GM21515 (cell line): ENCODE results near the gene SZT2.

Experiments used
- ATAC-seq: cut with Tn5 transposase; IDR thresholded peaks from one replicate; pipeline ENCODE4 v1.9.1; 2021; ENCODE audit not compliant: unreplicated experiment

Gene SZT2

DNA sequence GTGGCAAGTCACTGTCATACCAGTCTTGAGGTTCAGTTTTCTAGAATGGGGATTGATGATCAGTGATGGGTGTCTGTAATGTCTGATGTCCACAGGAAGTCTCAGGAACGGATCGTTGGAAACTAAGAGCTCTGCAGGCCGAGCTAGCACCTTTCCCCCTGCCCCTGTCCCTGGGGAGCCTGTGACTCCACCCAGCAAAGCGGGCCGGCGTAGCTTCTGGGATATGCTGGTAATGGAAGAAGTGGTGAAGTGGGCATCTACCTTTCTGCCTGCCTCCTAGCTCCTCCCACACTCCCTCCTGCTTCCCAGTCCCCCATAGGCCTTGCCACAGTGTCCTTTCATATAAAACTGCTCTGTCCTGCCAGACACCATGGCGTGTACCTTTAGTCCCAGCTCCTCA, 50.7 kb downstream of the SZT2 start:
- ATAC-seq: no peak

DNA sequence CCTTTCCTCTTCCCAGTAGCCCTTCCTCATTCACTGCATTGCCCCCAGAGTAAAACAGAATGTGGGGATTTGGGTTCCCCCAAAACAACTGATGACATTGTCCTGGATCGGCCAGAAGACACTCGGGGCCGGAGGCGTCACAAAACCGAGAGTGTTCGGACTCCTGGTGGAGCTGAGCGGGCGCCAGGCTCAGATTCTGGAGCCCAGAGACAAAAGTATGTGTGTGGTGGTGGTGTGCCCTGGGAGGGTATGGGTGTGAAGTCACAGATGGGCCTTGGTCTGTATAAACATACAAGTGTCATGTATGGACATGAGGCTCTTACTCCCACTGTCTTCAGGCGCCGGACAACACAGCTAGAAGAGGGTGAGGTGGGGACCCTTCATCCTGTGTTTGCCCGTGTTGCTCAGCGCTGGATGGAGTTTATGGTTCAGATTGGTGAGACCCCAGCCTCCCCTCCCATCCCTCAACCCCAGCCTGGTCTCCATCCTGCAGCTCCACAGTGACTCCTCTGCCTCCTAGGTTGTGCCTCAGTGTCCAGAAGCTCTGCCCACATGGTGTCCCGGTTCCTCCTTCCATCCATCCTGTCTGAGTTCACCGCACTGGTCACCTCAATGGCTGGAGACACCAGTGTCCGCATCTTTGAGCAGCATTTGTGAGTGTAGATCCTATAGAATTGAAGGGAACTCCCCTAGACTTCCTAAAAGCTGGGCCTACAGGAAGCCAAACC, 51.6 kb downstream of the SZT2 start:
- ATAC-seq: no peak

DNA sequence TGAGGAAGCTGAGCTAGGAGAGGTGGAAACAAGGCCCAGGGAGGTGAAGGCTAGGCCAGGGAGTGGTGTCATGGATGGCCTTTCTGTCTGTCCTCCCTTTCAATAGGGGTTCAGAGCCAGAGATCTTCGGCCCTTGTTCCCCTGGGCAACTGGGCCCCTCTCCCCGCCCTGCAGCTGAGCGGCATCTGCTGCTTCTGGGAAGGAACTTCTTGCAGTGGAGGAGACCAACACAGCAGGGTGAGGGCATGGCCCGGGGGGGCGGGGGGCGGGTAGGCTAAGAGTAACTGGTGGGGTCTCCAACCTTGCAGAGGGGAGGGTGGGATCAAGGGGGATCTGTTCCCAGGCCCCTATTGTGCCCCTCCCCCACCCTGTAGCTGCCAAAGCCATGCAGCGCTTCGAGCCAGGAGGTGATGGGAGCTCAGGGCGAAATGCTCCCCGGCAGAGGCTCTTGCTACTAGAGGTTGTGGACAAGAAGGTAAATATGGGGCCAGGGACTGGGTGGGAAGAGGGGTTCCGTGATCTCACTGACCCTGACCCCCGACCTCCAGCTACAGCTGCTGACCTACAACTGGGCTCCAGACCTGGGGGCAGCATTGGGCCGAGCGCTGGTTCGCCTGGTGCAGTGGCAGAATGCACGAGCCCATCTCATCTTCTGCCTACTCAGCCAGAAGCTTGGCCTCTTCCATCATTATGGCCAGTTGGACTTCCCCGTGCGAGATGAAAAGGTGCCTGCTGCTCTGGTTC, 52.4 kb downstream of the SZT2 start:
- ATAC-seq: no peak

DNA sequence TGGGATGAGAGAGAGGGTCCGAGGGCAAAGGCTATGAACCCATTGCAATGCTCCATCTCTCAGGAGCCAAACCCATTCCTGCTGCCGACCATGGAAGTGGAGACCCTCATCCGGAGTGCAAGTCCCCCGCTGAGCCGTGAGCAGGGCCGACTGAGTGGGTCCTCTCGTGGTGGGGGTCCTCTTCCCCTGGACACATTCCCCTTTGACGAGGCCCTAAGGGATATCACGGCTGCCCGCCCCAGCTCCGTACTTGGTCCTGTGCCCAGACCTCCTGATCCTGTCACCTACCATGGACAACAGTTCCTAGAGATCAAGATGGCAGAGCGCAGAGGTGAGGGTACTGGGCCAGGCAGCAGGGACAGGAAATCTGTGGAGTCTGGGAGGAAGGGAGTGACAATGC, 53.1 kb downstream of the SZT2 start:
- no peak for ATAC-seq

DNA sequence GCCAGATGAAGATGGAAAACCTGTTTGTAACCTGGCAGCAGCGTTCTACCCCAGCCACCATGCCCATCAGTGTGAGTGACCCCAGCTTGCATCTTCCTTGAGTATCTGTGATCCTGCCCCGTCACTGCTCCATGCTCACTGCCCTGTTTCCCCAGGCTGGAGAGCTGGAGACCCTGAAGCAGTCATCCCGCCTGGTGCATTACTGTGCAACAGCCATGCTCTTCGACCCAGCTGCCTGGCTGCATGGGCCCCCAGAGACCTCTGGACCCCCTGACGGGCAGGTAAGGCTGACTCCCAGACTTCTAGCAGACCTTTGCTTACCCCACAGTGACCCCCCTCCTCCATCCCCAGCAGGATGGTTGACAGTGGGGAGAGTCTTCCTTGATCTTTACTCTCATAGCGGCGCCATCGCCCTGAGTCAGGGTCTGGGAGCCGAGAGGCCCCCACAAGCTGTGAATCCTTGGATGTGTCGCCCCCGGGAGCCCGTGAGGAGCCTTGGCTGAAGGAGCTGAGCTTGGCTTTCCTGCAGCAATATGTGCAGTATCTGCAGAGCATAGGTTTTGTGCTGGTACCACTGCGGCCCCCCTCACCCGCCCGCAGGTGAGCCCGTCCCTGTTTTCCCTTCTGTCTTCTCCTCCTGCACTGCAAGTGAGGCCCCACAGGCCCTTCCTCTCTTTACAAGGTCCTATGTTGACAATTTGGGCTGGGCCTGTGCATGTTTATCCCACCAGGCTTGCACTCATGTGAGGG, 53.7 kb downstream of the SZT2 start:
- no peak for ATAC-seq

DNA sequence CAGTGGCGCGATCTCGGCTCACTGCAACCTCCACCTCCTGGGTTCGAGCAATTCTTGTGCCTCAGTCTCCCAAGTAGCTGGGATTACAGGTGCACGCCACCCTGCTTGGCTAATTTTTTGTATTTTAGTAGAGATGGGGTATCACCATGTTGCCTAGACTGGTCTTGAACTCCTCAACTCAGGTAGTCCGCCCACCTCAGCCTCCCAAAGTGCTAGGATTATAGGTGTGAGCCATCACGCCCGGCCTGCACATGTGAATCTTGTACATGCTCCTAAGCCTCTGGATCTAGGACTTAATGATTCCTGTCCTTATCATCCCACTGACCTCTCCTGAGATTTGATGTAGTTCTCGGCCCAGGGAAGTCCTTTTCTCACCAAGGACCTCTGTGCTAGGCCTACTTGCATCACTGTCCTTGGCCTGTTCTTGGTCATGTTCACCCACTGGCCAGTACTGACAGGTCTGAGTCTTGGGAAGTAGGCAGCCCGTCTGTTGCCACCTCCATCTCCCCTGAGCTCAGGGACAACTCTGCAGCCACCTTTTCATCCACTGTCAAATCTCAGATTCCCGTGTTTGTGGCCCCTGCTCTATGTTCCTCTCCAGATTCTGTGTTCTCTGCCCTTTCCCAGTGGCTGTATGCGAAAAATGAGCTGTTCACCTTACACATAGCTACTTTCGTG, 54.6 kb downstream of the SZT2 start:
- ATAC-seq: no peak

DNA sequence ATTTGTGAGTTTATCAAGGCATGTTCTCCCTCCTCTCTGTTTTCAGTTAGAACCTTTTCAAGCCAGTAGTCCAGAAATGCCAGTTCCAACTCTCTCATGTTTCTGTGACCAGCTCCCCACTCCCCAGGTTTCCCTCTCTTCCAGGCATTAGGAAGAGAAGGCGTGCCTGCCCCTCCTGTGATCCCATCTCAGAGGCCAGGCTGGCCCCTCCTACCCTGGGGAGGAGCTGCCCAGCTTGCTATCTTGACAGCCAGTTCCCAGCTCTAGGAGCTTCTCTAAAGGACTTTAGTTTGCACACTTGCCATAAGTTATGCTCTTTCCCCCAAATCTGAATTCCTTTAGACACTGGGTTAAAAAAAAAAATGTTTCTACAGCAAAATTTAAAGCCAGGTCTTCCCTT, 55.1 kb downstream of the SZT2 start:
- ATAC-seq: no peak

DNA sequence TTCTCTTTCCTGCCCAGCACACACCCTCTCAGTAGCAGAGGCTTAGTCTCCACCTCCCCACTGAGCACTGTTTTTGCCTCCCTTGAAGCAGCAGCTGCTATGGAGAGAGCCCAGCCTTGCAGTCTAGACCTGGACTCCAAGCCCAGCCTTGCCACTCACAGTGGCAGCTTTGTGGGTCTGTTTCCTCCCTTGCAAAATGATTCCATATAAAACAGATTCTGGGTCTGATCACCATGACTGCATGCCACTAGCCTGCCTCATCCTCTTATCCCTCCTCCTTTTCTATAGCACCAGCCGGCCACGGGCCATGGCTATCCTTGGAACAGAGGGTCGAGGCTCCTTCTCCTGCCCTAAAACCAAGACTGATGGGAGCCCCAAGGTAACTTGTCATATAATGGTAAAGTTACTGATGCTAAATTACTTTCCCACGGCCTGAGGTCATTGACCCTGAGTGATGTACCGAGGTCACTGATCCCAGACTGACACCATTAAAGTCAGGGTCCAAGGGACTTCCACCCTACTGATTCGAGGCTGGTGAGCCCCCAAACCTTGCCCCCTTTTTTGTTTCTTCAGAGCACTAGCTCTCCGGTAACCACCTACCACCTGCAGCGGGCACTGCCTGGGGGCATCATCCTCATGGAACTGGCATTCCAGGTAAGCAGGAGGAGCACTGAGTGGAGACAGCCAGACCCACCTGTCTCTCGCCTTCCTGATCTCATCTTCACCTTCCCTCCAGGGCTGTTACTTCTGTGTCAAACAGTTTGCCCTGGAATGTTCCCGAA, 56.1 kb downstream of the SZT2 start:
- no peak for ATAC-seq

DNA sequence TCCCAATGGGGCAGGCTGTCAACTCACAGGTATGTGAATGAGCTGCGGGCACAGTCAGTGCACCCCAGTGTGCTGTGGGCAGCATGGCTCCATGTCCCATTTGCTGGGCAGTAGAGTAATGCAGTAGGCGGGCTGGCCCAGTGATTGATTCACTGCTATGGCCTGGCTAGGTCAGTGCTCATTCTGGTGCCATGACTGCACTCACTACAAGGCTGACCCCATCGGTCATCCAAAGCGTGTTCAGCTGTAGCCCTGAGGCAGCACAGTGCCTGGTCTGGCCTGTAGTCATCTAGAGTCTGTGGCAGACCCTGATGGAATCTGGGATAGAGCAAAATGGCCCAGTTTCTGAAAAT, 56.7 kb downstream of the SZT2 start:
- ATAC-seq: no peak

DNA sequence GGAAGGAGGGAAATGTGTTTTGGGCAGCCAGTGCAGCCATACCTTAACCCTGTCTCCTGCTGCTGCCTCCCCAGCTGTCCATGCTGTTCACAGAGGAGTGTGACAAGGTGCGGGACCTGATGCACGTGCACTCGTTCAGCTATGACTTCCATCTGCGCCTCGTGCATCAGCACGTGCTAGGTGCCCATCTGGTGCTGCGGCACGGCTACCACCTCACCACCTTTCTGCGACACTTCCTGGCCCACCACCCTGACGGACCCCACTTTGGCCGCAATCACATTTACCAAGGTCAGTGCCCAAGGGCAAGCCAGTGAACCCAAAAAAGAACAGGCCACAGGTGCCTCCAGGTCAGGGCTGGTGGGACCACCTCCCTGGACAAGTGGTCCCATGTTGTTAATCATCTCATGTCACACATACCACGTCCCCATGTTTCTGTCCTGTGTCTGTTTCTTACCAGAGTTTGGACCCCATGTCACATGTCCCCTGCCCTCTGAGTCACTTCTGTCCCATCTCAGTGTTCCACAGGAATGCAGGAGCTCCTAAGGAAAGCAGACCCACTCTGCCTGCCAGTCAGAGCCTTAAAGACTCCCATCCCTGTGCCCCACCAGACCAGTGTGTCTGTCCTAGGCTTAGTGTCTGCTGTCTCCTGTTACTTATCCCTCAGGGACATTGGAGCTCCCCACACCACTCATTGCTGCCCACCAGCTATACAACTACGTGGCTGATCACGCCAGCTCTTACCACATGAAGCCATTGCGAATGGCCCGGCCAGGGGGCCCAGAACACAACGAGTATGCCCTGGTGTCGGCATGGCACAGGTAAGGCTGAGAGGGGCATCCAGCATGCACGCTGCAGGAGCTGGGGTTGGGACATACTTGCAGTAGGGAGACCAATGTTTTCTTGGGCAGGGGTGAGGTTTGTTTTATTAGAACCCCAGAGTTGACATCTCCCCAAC, 57.5 kb downstream of the SZT2 start:
- no peak for ATAC-seq

DNA sequence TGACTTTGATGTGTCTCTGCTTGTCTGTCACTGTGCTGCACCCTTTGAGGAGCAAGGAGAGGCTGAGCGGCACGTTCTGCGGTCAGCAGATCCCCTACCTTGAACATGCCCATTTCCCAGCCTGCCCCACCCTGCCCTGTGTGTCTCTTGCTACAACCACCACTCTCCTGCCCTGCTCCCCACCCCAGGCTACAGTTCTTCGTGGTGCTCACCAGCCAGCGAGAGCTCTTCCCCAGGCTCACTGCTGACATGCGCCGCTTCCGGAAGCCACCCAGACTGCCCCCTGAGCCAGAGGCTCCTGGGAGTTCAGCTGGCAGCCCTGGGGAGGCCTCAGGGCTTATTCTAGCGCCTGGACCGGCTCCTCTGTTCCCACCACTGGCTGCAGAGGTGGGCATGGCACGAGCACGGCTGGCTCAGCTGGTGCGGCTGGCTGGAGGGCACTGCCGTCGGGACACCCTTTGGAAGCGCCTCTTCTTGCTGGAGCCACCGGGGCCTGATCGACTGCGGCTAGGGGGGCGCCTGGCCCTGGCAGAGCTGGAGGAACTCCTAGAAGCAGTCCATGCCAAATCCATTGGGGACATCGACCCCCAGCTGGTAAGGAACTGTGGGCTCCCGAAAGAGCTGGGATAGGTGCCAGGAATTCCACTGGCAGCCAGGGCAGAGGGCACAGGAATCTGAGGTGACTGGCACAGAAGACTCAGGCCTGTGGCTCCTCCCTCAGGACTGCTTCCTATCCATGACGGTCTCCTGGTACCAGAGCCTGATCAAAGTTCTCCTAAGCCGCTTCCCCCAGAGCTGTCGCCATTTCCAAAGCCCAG, 58.4 kb downstream of the SZT2 start:
- no peak for ATAC-seq

DNA sequence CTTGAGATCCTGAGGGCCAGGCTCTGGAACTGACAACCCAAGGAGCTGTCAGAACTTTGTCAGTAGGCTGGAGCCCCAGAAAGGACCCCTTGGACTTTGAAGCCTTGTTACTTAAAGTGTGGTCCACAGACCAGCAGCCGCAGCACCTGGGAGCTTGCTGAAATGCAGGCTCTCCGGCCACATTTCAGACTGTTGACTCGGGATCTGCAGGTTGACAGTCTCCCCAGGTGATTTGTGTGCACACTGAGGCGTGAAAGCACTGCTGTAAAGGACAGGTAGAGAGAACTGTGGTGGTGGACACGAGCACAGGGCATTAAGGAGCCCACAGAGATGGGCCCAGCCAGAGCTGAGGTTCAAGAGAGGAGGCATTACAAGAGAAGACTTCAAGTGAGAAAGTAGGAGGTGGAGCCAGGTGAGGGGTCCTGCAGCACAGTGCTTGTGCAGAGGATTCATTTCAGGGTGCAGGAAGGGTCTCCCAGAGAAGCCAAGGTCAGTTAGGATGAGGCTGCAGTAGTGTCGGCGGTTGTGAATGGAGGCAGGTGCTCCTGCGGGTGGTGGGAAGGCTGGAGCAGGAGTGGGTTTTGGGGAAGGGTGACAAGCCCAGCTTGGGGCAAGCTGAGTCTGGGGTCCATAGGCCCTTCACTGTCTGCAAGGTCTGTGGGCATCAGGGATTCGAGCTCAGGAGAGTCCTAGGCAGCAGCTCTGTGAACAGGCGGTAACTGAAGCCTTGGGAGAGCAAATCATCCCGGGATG, 59.4 kb downstream of the SZT2 start:
- no peak for ATAC-seq

DNA sequence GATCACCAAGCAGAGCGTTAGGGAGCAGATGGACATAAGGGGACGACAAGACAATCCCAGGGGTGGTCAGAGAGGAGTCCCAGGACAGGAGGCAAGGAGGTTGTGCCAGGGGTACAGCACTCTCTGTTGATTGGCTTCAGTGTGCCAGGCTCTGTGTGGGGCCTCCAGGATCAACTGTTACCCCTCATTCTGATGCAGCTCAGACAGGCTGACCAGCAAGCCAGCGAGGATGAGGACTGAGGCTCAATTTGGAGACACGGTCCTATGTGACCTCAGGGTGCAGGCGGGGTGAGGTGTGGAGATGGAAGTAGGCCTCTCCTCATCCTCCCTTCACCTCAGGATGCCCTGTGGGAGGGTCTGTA, 60.0 kb downstream of the SZT2 start:
- ATAC-seq: no peak

DNA sequence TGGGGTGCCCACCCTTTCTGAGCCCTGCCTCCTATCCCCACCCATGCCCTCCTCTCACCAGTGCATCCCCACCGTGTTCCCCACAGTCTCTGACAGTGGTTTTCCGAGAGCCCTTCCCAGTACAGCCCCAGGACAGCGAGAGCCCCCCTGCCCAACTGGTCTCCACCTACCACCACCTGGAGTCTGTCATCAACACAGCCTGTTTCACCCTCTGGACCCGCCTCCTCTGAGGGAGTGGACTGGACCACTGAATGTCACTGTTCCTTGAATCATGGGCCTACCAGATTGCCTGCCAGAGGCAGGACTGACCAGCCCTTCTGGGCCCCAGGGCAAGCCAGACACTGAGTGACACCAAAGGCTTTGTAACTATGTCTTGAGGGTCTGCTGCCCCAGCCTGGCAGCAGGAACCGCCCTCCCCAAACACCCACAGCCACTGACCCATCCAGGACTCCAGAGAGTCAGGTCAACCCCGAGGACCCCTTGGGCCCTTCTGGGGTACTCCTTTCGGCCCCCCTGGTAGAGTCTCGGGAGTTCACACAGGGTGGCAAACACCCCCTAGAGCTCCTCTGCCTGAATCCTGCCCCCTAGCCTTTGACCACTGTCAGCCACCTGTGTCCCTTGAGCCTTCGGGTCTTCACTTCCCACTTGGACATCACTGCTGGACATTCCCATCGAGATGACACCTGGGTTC, 60.7 kb downstream of the SZT2 start:
- ATAC-seq: no peak

DNA sequence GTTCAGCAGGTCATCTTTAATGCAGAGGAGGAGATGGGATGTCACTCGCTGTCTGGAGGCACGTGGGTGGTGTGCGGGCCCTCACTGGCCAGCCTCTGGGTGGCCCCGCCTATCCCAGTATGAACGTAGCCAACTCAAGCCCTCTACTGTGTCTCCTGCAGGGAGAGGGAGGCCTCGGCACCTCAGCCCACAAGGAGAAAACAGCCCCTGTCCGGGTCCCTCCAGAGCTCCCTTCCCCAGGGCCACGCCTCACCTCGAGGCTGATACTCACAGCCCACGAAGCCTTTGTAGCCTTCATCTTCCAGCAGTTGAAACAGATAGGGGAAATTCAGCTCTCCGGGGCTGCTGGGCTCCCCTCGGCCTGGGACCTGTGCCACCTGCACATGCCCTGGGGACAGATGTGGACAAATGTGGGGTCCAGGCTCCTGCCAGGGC, 61.5 kb downstream of the SZT2 start:
- no peak for ATAC-seq

DNA sequence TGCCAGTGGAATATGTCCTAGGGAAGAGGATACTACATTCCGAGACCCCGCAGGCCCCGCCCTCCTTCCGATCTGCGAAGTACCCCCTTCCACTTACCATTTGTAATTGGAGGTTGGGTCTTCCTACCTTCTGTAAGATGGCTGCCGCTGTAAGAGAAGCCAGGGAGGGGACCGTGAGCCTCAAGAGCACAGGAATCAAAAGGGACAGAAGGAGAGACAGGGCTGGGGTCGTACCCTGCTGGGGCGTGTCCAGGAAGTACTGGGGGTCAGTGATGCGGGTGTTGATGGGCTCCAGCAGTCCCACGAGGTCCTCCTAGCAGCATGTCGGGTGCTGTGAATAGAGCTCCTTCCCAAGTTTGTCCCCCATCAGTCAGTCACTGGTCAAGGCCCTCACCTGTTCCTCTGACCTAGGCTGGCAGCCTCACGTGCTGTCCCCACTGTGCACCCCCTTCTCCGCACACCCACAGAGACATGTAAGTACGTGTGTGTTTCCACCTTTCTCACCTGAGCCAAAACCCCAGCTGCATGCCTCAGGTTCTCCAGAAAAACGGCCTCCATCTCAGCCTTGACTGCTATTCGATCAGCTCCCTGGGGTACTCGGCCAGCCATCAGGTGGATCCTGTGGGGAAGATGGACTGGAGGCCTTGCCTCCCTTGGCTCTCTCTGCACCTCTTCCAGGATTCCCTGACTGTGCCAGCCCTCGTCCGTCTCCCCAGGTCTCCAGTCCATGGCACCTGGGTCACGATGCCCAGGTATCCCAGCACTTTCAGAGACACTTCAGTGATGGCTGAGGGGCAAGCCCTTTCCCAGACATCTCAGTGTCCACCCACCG, 62.2 kb downstream of the SZT2 start:
- ATAC-seq: no peak
